Measurements from ENCODE around the gene OGA.

DNA sequence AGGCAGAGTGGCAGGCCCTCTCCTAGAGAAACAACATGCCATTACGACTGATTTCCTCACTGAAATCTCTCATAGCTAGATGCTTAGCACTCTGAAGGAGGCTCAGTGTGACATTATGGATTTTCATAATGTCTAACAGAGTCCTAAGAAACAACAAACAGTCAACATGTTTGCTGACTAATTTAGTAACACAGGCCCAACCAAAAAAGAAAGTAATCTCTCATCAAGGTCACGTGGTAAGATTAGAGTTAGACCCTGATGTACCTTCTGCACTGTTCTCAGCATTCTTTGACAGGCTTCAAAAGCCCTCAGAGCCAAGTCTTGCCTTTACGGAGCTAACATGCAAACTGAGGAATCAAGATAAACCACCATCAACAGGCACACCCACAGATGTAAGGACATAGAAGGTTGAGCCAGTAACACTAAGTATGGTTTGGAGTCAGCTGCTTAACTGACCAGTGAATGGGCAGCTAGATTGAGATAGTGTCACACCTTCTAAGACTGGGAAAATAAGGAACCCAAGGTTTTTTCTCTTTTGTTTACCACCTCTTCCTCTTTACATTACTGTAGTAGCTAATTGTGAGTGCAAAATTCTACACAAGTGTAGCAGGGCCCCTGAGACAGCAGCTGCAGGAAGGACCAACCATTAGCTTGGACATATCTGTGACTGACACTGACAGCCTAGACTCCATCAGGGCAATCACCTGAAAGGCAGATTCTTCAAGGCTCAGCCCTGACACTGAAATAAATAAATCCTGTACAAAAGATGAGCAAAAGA is 40.7 kb upstream of the OGA start:
- TF ChIP-seq POLR2AphosphoS5 (IDR thresholded peaks at IDR 0.05; ENCODE audit: borderline replicate concordance, low read depth, low read length), result no peak
- TF ChIP-seq EZH2 (IDR thresholded peaks at IDR 0.05), result no peak
- TF ChIP-seq FOXP2 (optimal IDR thresholded peaks at IDR 0.05; ENCODE audit: control extremely low read depth, extremely low read length, insufficient read depth), result no peak
